Left colon (tissue), 2 donors: ENCODE measurements around the gene ABCC10. TPM values are rescaled to one million over a fixed set of nuclear protein-coding genes. Genes with fewer than 3 reads are reported as not detected.
"Not testable (repeated sequence)": the region's sequence is repeated elsewhere in the genome, so short reads cannot be mapped to it uniquely, and the experiment has no call there.

Experiments
- ATAC-seq: fragments of 200-7000 bp; cut with Tn5 transposase; one replicate; pipeline ENCODE4 v1.9.1; 2020; ENCODE audit warnings: mild to moderate bottlenecking, moderate library complexity
- DNase-seq, 2 donors: peaks; one replicate each; pipeline ENCODE4 v3.0.0-alpha.2; 2020
- intact Hi-C, 2 donors: fragments of 100-400 bp; cut with DNase I in 1 of 2; cut with micrococcal nuclease in 1 of 2; formaldehyde crosslinking; loops; one replicate each; pipeline versions ENCODE4 v1.11.2 to v1.14.0; 2022; cut with DNase I, micrococcal nuclease
- total RNA-seq, 2 donors: library from RNA; stranded (reverse); fragmentation: NEBNext Ultra II Directional; extraction: Animal tissue kit (Norgen Biotek cat#: 25700); gene quantifications; one replicate each; pipeline ENCODE4 v1.2.1, GENCODE V29; 2021
- donor health status: DM: no; HTN: no; CAD: no.
- donor health status: DM: yes; HTN: yes; CAD: no.

The ABCC10 gene
- total RNA-seq, 2 donors from 2014 or later, result 32.1 to 34.6 TPM

DNA sequence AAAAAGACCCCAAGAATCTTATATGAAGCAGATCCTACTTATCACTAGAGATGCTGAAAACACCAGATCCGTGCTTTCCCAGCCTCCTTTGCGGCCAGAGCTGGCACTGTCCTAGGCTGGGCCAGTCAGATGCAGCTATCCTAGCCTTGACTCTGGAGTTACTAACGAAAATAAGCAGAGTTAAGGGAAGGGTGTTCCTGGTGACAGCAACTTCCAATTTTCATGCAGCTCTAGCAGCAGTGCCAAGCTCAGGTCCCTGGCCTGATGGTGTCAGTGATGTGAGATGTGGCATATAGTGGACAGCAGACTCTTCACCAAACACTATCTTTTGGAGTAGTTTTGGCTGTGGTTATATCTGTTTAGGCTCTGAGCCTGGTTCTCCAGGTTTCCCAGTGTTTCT lies 25.6 kb upstream of the ABCC10 start:
- ATAC-seq, result no peak
- no peak for DNase-seq
- intact Hi-C loops, result no loop called here

DNA sequence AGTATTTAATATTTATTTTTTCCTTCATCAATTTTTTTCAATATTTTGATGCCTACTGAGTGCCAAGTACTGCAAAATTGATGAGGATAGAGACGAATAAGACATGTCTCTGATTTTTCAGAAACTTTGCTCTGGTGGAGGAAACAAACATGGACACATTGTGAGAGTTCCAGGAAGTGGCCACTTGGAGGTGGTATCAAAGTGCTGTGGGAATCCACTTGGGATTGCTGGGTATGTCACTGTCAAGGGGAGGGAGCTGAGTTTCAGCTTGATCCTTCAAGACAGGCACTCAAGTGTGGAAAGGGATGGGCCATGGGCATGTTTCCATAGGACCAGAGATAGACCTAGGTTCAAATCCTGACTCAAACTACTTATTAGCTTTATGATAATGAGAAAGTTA lies 24.5 kb upstream of the ABCC10 start:
- intact Hi-C loops, result no loop called here
- peak; percentile 41 for ATAC-seq

DNA sequence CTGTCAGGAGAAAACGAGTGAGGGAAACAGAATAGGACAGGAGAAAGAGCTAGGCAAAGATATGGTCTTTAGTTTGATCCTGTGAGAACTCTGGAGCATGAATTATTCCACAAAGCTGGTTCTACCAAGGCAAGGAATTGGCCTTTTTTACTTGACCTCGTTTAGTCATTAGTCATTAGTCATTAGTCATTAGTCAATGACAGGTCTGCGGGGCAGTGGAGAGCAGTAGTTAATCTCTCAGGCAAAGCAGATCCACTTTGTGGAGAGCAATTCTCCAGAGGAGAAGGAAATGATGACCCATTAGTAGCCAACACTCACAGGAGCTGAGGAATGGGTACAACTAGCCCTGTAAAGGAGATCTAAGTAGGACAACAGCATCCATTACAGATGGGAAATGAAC lies 22.0 kb upstream of the ABCC10 start:
- no peak for DNase-seq
- no peak for ATAC-seq
- intact Hi-C loops, result no loop called here

More for the DNA sequence above, 24.5 kb upstream of the ABCC10 start:
- no peak for DNase-seq

DNA sequence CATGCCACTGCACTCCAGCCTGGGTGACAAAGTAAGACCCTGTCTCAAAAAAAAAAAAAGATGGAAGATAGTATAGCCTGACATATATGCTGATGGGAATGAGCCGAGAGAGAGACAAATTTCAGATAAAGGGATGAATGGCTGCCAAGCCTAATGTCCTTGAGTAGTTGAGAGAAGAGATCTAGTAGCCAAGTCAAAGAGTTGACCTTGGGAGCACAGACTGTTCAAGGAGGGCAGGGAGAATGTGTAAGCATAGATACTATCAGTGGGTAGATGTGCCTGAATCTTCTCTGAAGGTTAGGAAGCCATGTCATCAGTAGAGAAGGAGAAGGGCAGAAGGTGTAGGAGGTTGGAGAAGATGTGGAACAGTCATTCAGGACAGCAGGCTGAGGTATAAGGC lies 20.0 kb upstream of the ABCC10 start:
- intact Hi-C loops, result no loop called here
- ATAC-seq (no peak), DNase-seq (no peak)

DNA sequence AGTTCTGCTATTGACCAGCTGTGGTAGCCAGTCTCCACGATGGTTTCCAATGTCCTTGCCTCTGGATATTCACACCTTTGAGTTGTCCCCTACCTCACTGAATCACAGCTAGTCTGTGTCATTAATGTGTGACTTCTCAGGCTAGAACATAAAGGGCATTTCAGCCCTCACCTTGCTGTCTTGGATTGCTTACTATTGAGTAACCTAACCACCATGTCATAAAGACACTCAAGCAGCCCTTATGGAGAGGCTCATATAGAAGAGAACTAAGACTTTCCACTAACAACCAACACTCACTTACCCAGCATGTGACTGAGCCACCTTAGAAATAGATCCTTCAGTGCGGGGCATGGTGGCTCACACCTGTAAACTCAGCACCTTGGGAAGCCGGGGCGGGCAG lies 19.1 kb upstream of the ABCC10 start:
- ATAC-seq, result no peak
- intact Hi-C loops, result no loop called here
- DNase-seq, result no peak

DNA sequence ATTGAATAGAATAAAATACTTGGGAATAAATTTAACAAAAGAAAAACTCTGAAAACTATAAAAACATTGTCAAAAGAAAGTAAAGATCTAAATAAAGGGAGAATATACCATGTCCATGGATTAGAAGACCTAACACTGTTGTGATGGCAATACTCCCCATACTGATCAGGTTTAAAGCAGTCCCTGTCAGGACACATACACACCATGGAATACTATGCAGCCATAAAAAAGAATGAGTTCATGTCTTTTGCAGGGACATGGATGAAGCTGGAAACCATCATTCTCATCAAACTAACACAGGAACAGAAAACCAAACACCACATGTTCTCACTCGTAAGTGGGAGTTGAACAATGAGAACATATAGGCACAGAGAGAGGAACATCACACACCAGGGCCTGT lies 16.6 kb upstream of the ABCC10 start:
- ATAC-seq, intact Hi-C loops: not testable (repeated sequence)

DNA sequence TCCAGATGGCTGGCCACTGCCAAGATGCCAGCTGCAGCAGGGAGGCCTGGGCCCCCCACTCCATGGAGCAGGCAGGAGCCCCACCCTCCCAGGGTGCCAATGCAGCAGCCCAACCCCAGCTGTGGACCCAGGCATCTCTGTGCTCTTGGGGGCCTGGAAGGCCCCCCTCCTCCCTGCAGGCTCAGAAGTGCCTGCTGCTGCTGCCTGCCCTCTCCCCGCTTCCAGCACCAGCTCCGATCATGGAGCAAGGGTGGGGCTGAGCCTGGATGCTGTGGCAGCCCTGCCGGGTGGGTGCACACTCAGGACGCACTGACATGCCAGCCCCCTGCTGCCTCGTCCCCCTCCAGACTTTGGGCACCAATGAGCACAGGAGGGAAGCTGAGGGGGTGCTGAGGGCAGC lies 14.8 kb upstream of the ABCC10 start:
- DNase-seq, result no peak
- no peak for ATAC-seq
- intact Hi-C loops, result no loop called here

More for the DNA sequence above, 16.6 kb upstream of the ABCC10 start:
- not testable (repeated sequence) for DNase-seq

DNA sequence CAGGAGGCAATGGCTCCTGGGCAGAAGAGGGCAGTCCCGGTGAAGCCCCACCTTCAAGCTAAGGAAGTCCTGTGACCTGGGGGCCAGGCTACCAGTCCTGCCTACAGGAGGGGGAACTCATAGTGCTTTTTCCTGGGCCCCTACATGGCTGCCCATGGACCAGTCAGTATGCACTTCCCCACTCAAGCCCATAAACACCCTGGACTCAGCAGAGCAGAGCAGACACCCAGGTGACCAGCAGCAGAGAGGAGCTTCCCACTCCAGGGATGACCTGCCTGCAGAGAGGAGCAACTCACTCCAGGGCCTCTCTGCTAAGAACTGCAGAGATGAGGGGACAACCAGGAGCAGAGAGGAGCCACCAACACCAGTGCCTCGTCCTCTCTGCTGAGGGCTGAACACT lies 14.3 kb upstream of the ABCC10 start:
- no peak for DNase-seq
- ATAC-seq, result no peak
- intact Hi-C loops, result no loop called here

DNA sequence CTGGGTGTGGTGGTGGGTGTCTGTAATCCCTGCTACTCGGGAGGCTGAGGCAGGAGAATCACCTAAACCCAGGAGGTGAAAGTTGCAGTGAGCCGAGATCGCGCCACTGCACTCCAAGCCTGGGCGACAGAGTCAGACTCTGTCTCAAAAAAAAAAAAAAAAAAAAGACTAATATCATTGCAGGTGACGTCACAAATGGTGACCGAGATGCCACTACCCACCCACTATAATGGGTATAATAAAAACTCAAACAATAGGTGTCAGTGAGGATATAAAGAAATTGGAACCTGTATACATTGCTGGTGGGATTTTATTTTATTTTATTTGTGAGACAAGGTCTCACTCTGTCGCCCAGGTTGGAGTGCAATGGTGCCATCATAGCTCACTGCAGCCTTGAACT lies 12.1 kb upstream of the ABCC10 start:
- ATAC-seq, DNase-seq, intact Hi-C loops: not testable (repeated sequence)

DNA sequence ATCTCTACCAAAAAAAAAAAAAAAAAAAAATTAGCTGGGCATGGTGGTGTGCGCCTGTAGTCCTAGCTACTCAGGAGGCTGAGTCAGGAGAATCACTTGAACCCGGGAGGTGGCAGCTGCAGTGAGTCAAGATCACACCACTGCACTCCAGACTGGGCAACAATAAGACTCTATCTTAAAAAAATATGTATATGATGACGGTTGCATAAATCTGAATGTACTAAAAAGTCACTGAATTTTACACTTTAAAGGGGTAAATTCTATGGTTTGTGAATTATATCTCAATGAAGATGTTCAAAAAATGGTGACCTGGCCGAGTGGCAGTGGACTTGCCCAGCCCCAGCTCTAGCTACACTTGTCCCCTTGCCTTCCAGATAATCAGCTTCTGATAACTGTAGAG lies 10.4 kb upstream of the ABCC10 start:
- intact Hi-C loops, result no loop called here
- ATAC-seq (no peak), DNase-seq (no peak)

DNA sequence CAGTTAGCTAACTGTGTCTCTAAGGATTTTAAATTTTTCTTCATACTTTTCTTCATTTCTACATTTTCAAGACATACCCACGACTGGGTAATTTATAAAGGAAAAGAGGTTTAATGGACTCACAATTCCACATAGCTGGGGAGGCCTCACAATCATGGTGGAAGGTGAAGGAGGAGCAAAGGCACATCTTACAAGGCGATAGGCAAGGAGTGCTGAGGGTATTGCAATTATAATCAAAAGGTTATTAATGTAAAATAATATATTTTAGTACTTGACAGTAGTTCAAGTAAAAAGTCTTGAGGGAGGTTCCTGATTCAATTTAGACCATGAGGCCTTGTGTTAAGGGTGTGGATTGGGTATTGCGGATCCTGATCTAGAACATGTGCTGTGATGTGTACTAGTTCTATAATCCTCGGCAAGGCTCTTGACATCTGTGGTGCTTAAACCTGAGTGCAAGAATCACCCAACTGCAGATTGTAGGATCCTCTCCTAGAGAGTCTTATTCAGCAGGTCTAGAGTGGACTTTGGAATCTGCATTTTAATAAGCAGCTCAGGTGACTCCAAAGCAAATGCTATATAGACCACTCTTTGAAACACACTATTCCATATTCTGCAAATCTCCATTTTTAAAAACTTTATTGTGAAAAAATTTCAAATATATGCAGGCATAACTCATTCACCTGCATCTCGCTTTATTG lies 7.2 kb upstream of the ABCC10 start:
- intact Hi-C loops, result no loop called here
- peak; percentile 26 for ATAC-seq
- no peak for DNase-seq

DNA sequence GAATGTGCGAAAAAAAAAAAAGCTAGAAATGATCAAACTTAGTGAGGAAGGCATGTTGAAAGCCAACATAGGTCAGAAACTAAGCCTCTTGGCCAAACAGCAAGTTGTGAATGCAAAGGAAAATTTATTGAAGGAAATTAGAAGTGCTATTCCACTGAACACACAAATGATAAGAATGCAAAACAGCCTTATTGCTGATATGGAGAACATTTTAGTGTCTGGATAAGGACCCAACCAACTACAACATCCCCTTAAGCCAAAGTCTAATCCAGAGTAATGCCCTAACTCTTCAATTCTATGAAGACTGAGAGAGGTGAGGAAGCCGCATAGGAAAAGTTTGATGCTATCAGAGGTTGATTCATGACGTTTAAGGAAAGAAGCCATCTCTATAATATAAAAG lies 5.5 kb upstream of the ABCC10 start:
- intact Hi-C loops, result no loop called here
- no peak for ATAC-seq
- DNase-seq, result no peak

DNA sequence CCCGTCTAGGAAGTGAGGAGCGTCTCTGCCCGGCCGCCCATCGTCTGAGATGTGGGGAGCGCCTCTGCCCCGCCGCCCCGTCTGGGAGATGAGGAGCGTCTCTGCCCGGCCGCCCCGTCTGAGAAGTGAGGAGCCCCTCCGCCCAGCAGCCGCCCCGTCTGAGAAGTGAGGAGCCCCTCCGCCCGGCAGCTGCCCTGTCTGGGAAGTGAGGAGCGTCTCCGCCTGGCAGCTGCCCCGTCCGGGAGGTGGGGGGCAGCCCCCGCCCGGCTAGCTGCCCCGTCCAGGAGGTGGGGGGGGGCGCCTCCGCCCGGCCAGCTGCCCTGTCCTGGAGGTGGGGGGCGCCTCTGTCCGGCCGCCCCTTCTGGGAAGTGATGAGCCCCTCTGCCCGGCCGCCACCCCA lies 2.3 kb upstream of the ABCC10 start:
- intact Hi-C loops, DNase-seq, ATAC-seq: not testable (repeated sequence)

DNA sequence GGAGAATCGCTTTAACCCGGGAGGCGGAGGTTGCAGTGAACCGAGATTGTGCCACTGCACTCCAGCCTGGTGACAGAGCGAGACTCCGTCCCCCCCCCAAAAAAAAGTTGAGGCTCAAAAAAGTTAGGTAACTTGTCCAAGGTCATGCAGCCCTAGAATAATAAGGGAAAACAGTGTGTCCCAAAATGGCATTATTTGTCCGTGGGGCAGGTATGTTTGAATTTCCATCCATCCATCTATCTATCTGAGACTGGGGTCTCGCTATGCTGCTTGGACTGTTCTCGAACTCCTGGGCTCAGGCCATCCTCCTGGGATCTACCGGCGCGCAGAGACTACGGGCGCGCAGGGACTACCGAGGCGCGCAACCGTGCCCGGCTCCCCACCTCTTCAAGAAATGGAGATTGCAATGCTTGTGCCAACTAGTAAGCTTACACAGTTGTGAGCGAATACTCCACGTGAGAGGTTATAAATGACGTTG lies 374 bp upstream of the ABCC10 start:
- ATAC-seq, result no peak
- DNase-seq, result no peak
- intact Hi-C loops, result no loop called here

DNA sequence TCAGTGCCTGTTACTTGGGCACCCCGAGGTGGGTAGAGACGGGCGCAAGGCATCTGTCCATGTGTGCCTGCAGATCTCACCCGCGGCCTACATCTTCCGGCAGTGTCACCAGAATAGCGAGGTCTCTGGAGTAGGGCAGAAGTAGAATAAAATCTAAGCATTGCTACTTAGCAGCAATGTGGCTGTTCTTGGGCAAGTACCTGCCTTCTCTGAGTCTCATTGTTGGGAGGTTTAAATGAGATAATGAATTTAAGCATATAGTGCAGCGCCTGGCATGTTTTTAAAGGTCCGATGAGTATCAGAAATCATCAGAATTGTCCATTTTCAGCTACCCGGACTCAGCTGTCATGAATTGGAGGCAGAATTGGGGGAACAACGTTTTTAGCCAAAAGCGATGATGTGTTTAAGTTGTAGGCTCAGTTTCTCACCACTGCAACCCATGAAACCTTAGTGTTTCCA lies 800 bp downstream of the ABCC10 start:
- DNase-seq (no peak), ATAC-seq (no peak)
- intact Hi-C loops, result no loop called here

DNA sequence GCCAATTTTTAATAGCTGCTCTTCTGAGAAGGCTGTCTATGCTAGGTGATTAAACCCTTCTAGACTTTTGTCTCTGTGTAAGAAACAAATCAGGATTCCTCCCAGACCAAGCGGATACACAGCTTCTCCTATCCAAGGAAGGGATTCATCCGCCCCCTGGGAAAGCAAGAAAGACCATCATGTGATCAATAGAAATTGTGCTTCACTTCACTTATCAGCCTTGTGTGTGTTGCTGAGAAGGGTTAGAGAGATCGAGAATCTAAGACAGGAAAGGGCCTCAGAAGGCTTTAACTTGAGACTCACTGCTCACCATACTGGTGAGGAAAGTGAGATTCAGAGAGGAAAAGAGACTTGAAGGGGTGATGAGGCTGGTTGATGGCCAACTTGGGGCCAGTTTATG lies 1.5 kb downstream of the ABCC10 start:
- DNase-seq, result no peak
- ATAC-seq, result no peak
- intact Hi-C loops, result no loop called here

DNA sequence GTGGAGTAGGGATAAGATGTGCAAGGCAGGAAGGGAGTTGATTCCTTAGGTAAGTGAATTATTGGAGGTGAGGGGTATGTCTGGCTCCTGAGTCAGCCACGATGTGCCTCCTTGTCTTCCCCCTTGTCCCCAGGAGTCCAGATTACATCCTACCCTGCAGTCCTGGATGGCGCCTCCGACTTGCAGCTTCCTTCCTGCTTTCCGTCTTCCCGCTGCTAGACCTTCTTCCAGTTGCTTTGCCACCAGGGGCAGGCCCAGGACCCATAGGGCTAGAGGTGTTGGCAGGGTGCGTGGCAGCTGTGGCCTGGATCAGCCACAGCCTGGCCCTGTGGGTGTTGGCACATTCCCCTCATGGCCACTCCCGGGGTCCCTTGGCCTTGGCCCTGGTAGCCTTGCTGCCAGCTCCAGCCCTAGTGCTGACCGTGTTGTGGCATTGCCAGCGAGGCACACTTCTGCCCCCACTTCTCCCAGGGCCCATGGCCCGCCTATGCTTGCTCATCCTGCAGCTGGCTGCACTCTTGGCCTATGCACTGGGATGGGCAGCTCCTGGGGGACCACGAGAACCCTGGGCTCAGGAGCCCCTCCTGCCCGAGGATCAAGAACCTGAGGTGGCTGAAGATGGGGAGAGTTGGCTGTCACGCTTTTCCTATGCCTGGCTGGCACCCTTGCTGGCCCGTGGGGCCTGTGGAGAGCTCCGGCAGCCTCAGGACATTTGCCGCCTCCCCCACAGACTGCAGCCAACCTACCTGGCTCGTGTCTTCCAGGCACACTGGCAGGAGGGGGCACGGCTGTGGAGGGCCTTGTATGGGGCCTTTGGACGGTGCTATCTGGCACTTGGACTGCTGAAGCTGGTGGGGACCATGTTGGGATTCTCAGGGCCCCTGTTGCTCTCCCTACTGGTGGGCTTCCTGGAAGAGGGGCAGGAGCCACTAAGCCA lies 4.9 kb downstream of the ABCC10 start:
- DNase-seq (peak in 1 of 2 donors; percentile 15), ATAC-seq (no peak)
- intact Hi-C loops, result no loop called here

DNA sequence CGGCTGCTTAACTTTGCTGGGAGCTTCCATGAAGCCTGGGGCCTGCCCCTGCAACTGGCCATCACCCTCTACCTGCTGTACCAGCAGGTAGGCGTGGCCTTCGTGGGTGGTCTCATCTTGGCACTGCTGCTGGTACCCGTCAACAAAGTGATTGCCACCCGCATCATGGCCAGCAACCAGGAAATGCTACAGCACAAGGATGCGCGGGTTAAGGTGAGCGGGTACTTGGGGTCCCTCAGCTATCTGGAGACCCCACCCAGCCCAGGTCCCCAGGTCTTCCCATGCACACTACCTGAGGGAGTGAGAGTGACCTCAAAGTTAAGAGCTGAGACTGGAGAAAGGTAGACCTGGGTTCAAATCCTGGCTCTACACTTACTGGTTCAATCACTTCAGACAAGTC lies 5.8 kb downstream of the ABCC10 start:
- intact Hi-C loops, result no loop called here
- ATAC-seq (no peak), DNase-seq (no peak)

DNA sequence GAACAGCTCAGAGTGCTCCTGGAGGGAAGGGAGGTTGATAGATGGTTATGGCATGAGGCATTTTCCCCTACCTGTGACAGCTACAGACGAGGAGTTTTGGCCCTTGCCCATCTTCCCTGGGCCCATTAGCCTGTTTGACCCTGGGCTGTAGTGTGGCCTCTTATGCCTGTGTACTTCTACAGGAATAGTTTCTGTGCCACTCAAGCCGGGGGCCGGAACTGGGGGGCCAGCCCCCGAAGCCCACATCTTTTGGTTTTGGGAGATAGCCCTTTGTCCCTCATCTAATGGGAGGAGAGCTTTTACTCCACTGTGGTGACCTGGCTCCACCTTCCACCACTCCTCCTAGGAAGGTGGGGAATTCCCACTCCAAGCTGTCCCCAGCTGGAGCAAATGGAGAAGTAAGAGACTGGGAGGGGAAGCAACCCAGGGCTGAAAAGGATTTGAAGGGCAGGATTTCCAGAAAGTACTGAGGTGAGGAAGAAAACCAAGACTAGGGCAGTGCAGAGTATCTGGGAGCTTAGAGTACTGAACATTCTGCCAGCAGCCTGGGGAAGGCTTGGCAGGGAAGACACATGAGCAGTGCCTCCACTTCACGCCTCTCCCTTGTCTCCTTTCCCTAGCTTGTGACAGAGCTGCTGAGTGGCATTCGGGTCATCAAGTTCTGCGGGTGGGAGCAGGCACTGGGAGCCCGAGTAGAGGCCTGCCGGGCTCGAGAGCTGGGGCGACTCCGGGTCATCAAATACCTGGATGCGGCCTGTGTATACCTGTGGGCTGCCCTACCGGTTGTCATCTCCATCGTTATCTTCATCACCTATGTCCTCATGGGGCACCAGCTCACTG lies 6.9 kb downstream of the ABCC10 start:
- no peak for ATAC-seq
- DNase-seq, result no peak
- intact Hi-C loops, result no loop called here
